Measurements from ENCODE around the gene CD24.

Gene CD24

GRCh38 chr6:106981926-106982325, 7.4 kb upstream of the CD24 start:
- Histone ChIP-seq H3K36me3 (ENCODE audit: control insufficient read depth, insufficient read depth, low read length) (no peaks in the 10 kb centered on the region), H3K4me2 (ENCODE audit: low read length) (no peak overlapping the region), H3K9ac (no peak overlapping the region), H2AFZ (no peak overlapping the region), H3K4me3 (ENCODE audit: low read depth, low read length) (no peak overlapping the region), H3K27ac (no peak overlapping the region), H3K9me3 (ENCODE audit: control insufficient read depth, low read length) (no peaks in the 10 kb centered on the region), H3K27me3 (ENCODE audit: control insufficient read depth, insufficient read depth, low read length) (no peaks in the 10 kb centered on the region), H3K4me1 (no peaks in the 10 kb centered on the region), H3K79me2 (no peaks in the 10 kb centered on the region)
- TF ChIP-seq CTCF (IDR thresholded peaks at IDR 0.05), result no peak

DNA sequence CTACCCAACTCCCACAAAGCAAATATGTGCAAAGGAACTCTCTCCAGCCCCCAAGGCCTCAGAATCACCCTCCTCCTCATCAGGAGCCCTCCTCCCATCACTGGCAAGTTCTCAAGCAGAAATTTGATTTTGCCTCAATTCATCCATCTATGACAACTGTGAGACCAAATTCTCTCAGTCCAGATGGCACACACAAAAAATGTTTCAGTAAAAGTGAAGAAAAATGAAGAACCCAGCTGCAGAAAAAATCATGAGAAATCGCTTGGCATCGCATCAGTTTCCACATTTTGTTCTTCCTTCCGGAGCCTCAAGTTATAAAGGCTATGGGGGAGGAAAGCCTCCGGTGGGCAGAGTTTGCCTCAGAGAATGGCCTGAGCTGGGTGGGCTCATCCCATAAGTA, 6.4 kb upstream of the CD24 start:
- H3K4me1 ChIP-seq, result no peaks in the 10 kb centered on the region
- no peaks in the 10 kb centered on the region for H3K79me2 ChIP-seq
- no peak overlapping the region for H3K27ac ChIP-seq
- no peak overlapping the region for H2AFZ ChIP-seq
- H3K27me3 ChIP-seq (ENCODE audit: control insufficient read depth, insufficient read depth, low read length), result no peaks in the 10 kb centered on the region
- no peak for TF ChIP-seq CTCF (IDR thresholded peaks at IDR 0.05)
- H3K4me2 ChIP-seq (ENCODE audit: low read length), result no peak overlapping the region
- no peak overlapping the region for H3K9ac ChIP-seq
- H3K36me3 ChIP-seq (ENCODE audit: control insufficient read depth, insufficient read depth, low read length), result no peaks in the 10 kb centered on the region
- H3K4me3 ChIP-seq (ENCODE audit: low read depth, low read length), result no peak overlapping the region
- H3K9me3 ChIP-seq (ENCODE audit: control insufficient read depth, low read length), result no peaks in the 10 kb centered on the region

DNA sequence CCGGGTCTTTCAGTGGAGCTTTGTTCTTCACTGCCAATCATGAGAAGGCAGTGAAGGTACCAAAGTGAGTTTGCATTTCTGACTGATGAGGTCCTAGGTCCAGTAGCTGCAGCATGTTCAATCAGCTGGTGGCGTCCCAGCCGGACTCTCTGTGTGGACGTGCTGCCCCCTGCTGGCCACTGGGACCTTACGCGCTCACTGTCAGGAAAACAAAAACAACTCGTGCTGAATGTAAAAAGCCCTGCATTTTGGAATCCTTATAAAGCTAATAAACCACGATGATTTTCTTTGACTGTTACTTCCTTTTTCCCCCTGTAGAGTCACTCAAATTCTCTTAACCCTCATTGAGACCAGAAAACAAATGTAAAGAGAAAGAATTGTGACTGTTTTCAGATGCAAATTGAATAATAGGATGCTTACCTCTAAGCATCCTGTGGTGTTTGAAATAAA, 4.9 kb upstream of the CD24 start:
- Histone ChIP-seq H3K79me2 (no peaks in the 10 kb centered on the region), H3K4me2 (ENCODE audit: low read length) (no peak overlapping the region), H2AFZ (peak overlapping the region; percentile 29), H3K27ac (no peak overlapping the region), H3K27me3 (ENCODE audit: control insufficient read depth, insufficient read depth, low read length) (no peaks in the 10 kb centered on the region), H3K4me1 (no peaks in the 10 kb centered on the region), H3K36me3 (ENCODE audit: control insufficient read depth, insufficient read depth, low read length) (no peaks in the 10 kb centered on the region), H3K9ac (no peak overlapping the region), H3K9me3 (ENCODE audit: control insufficient read depth, low read length) (no peaks in the 10 kb centered on the region), H3K4me3 (ENCODE audit: low read depth, low read length) (no peak overlapping the region)
- TF ChIP-seq CTCF (IDR thresholded peaks at IDR 0.05), result peak; percentile 96

DNA sequence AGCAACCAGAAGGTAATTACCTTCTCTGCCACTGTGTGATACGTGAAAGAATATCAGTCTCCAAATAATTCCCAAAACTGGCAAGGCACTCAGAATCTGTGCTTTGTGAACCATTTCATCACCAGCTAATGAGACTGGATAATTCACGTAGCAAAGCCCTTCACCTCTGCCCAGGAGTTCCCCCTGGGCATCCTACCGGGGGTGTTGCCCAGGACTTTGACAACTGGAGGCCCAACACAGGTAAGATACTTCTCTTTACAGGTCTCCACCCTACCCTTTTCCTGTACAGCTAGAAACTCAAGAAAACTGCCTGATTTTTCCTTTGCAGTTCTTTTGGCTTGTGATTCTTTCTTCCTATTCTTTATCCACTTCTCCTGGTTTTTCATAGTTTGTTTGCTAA, 2.7 kb upstream of the CD24 start:
- no peaks in the 10 kb centered on the region for H3K79me2 ChIP-seq
- H3K27me3 ChIP-seq (ENCODE audit: control insufficient read depth, insufficient read depth, low read length), result no peaks in the 10 kb centered on the region
- H3K36me3 ChIP-seq (ENCODE audit: control insufficient read depth, insufficient read depth, low read length), result no peaks in the 10 kb centered on the region
- peaks cover 3% of the 10 kb centered on the region for H3K4me1 ChIP-seq
- no peak overlapping the region for H3K9ac ChIP-seq
- H3K4me2 ChIP-seq (ENCODE audit: low read length), result no peak overlapping the region
- no peak for TF ChIP-seq CTCF (IDR thresholded peaks at IDR 0.05)
- H3K9me3 ChIP-seq (ENCODE audit: control insufficient read depth, low read length), result no peaks in the 10 kb centered on the region
- H3K4me3 ChIP-seq (ENCODE audit: low read depth, low read length), result no peak overlapping the region
- no peak overlapping the region for H2AFZ ChIP-seq
- H3K27ac ChIP-seq, result no peak overlapping the region

DNA sequence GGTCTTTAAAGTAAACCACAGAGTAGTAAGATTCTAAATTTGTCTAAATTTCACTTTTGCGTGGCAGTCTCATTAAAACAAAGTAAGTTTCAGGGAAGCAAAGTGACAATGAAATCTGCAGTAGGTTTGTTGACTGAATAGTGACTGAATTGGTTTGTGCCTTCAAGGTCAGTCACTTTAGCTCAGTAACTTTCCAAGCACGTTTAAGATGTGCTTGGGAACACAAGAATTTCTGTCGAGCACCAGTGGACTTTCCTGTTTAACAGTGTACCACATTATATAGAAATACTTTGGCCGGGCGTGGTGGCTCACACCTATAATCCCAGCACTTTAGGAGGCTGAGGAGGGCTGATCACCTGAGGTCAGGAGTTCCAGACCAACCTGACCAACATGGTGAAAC, 1.7 kb upstream of the CD24 start:
- no peak for TF ChIP-seq CTCF (IDR thresholded peaks at IDR 0.05)
- Histone ChIP-seq H3K36me3 (ENCODE audit: control insufficient read depth, insufficient read depth, low read length) (no peaks in the 10 kb centered on the region), H3K9ac (no peak overlapping the region), H3K27ac (no peak overlapping the region), H3K4me1 (peaks cover 3% of the 10 kb centered on the region), H3K79me2 (no peaks in the 10 kb centered on the region), H3K4me3 (ENCODE audit: low read depth, low read length) (no peak overlapping the region), H3K27me3 (ENCODE audit: control insufficient read depth, insufficient read depth, low read length) (no peaks in the 10 kb centered on the region), H3K4me2 (ENCODE audit: low read length) (no peak overlapping the region), H3K9me3 (ENCODE audit: control insufficient read depth, low read length) (no peaks in the 10 kb centered on the region), H2AFZ (no peak overlapping the region)

Data from parathyroid adenoma (tissue), 2 donors.